Peyer's patch (tissue), 4 donors: ENCODE measurements around the gene TNFRSF11A.

Source experiments
- POLR2A ChIP-seq, 2 donors: fragments of 450-650 bp; IDR thresholded peaks; one replicate each; pipeline ENCODE4 v1.5.1; 2017; ENCODE audit warnings: antibody characterized with exemption in 2 of 2, mild to moderate bottlenecking in 2 of 2, moderate library complexity in 2 of 2
- TF ChIP-seq, protein P1 (sequence below), 6 experiments: fragments of 450-650 bp in 4 of 6; fragments of 200-600 bp in 2 of 6; sonication (generic) in 1 of 6; IDR thresholded peaks; one replicate each; pipeline ENCODE4 v1.5.1; 2017 to 2019; ENCODE audit warnings: antibody characterized with exemption in 6 of 6, mild to moderate bottlenecking in 3 of 6, moderate library complexity in 1 of 6

DNA sequence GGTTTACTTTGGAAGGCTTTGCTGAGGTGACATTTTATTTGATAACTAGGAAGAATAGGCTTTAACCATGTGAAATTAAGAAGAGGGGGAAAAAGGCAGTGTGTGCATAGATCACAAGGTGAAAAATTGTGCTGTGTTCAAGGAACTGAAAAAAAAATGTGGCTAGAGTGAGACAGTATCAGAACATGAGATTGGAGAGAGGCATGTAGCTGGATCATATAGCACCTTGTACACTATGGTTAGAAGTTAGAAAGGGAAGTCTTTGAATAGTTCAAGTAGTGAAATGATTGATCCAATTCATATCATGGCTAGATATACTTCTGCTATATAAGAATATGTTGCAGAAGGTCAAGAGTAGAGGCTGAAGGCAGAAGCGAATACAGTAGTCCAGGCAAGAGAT is 12.3 kb upstream of the TNFRSF11A start:
- TF ChIP-seq POLR2A (IDR thresholded peaks at IDR 0.05) = no peak
- TF ChIP-seq, protein P1, sequence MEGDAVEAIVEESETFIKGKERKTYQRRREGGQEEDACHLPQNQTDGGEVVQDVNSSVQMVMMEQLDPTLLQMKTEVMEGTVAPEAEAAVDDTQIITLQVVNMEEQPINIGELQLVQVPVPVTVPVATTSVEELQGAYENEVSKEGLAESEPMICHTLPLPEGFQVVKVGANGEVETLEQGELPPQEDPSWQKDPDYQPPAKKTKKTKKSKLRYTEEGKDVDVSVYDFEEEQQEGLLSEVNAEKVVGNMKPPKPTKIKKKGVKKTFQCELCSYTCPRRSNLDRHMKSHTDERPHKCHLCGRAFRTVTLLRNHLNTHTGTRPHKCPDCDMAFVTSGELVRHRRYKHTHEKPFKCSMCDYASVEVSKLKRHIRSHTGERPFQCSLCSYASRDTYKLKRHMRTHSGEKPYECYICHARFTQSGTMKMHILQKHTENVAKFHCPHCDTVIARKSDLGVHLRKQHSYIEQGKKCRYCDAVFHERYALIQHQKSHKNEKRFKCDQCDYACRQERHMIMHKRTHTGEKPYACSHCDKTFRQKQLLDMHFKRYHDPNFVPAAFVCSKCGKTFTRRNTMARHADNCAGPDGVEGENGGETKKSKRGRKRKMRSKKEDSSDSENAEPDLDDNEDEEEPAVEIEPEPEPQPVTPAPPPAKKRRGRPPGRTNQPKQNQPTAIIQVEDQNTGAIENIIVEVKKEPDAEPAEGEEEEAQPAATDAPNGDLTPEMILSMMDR (IDR thresholded peaks at IDR 0.05) = no peak
